Endothelial cell of umbilical vein (primary cell): ENCODE results near the gene GAS2L2.

Experiments
- EZH2 ChIP-seq: IDR thresholded peaks from 2 replicates; pipeline ENCODE4 v1.6.1; 2012; ENCODE audit warnings: borderline replicate concordance, low read depth, mild to moderate bottlenecking, moderate library complexity, low read length, inconsistent platforms; ENCODE audit not compliant: severe bottlenecking
- GATA2 ChIP-seq: IDR thresholded peaks from 2 replicates; pipeline ENCODE4 v1.7.0; 2011; ENCODE audit warnings: low read depth, mild to moderate bottlenecking, moderate library complexity, mixed read lengths, low read length; ENCODE audit not compliant: insufficient read length, insufficient read depth
- JUN ChIP-seq: IDR thresholded peaks from 2 replicates; pipeline ENCODE4 v1.6.1; 2011; ENCODE audit warnings: borderline replicate concordance, low read depth; ENCODE audit not compliant: insufficient read length, insufficient read depth
- POLR2A ChIP-seq: IDR thresholded peaks from 2 replicates; pipeline ENCODE4 v1.6.1; 2012; ENCODE audit warnings: low read depth, mild to moderate bottlenecking, control low read depth, low read length
- POLR2AphosphoS5 ChIP-seq: IDR thresholded peaks from 2 replicates; pipeline ENCODE4 v1.6.1; 2012; ENCODE audit warnings: low read depth, mild to moderate bottlenecking, control low read depth, low read length, moderate library complexity; ENCODE audit not compliant: insufficient read depth
- TF ChIP-seq, protein P1 (sequence below), 2 donors: IDR thresholded peaks; 1 replicate in 1 of 2; 2 replicates in 1 of 2; pipeline ENCODE4 v1.5.1; 2011; ENCODE audit warnings: low read length in 2 of 2, mild to moderate bottlenecking in 2 of 2, moderate library complexity in 2 of 2, control low read depth in 1 of 2, inconsistent platforms in 1 of 2, low read depth in 1 of 2; ENCODE audit not compliant: insufficient read depth in 1 of 2; ENCODE audit errors: extremely low read depth in 1 of 2
- TF ChIP-seq, protein P2 (sequence below): IDR thresholded peaks from 2 replicates; pipeline ENCODE4 v1.6.1; 2011; ENCODE audit not compliant: insufficient read depth, insufficient read length

DNA sequence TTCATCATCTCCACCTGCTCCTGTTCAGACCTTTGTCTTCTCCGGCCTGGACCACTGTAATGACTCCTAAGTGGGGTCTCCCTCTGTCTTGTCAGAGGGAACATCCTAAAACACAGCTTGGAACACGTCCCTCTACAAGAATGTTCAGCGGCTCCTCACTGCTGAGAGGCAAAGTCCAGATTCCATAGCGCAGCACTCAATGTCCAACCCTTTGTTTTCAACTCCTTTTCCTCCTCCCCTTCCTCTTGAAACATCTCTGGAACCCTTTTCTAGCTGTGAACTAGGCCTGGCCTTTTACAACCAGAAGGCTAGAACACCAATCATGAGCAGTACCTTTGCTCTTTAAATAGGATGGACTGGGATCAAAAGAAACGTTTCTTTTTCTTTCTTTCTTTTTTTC is 8.6 kb upstream of the GAS2L2 start:
- no peak for TF ChIP-seq EZH2
- TF ChIP-seq, protein P1, sequence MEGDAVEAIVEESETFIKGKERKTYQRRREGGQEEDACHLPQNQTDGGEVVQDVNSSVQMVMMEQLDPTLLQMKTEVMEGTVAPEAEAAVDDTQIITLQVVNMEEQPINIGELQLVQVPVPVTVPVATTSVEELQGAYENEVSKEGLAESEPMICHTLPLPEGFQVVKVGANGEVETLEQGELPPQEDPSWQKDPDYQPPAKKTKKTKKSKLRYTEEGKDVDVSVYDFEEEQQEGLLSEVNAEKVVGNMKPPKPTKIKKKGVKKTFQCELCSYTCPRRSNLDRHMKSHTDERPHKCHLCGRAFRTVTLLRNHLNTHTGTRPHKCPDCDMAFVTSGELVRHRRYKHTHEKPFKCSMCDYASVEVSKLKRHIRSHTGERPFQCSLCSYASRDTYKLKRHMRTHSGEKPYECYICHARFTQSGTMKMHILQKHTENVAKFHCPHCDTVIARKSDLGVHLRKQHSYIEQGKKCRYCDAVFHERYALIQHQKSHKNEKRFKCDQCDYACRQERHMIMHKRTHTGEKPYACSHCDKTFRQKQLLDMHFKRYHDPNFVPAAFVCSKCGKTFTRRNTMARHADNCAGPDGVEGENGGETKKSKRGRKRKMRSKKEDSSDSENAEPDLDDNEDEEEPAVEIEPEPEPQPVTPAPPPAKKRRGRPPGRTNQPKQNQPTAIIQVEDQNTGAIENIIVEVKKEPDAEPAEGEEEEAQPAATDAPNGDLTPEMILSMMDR (IDR thresholded peaks at IDR 0.05; ENCODE audit: extremely low read depth in 1 of 2, insufficient read depth in 1 of 2, low read depth in 1 of 2, low read length in 2 of 2) = no peak
- TF ChIP-seq POLR2A = no peak
- TF ChIP-seq POLR2AphosphoS5 = no peak
- TF ChIP-seq, protein P2, sequence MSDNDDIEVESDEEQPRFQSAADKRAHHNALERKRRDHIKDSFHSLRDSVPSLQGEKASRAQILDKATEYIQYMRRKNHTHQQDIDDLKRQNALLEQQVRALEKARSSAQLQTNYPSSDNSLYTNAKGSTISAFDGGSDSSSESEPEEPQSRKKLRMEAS = no peak
- TF ChIP-seq JUN = no peak
- no peak for TF ChIP-seq GATA2
